B cell (primary cell): ENCODE data around the gene AADACL3.

Experiments used
- CTCF ChIP-seq: fragments of 200-600 bp; IDR thresholded peaks from one replicate; pipeline ENCODE4 v1.8.0; 2022; ENCODE audit warnings: antibody characterized with exemption, mild to moderate bottlenecking
- EZH2 ChIP-seq: IDR thresholded peaks from 2 replicates; pipeline ENCODE4 v1.6.1; 2012; ENCODE audit warnings: borderline replicate concordance, low read depth, mild to moderate bottlenecking, moderate library complexity, low read length; ENCODE audit not compliant: insufficient read depth, poor library complexity, severe bottlenecking

DNA sequence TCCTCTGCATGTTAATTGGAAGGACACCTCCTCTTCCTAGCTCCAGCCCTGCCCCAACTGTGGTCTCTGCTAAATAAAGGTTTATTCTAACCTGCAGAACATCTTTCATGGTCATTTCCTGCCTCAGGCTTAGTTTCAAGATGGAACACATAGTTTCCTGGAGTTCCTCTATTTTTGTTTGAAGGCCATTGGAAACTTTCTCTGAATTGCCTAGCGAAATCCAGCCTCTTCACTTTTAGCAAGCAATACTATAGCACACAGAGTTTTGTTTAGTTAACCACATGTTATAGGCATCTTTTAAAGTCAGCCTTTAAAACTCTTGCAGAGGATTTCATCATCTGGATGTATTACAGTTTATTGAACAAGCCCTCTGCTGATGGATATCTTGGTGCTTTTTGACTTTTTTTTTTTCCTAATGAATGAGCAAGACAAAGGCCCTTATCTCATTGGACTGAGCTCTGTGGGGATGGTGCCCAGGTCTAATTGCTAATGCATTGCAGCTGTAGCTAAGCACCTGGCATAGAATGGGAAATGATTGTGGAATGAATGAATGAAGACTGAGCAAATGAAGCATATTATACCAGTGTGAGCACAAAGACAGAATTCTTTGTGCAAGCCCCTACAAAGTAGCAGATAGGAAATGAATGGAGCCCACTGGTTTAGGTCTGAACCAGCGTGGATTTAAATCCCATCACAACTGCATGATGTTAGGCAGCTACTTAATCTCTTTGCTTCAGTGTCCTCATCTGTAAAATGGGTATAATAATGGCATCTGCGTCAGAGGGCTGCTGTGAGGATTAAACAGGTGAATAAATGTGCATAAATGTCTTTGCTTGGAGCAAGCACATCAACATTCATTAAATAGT is 29.4 kb downstream of the AADACL3 start:
- TF ChIP-seq CTCF (no peak), EZH2 (no peak)
